GM12872 (cell line): ENCODE results near the gene SLC15A1.

ENCODE experiments used
- CTCF ChIP-seq: IDR thresholded peaks from 3 replicates; pipeline ENCODE4 v1.5.1; 2011; ENCODE audit warnings: low read depth, mild to moderate bottlenecking, low read length, moderate library complexity; ENCODE audit not compliant: insufficient read depth

SLC15A1 gene

DNA sequence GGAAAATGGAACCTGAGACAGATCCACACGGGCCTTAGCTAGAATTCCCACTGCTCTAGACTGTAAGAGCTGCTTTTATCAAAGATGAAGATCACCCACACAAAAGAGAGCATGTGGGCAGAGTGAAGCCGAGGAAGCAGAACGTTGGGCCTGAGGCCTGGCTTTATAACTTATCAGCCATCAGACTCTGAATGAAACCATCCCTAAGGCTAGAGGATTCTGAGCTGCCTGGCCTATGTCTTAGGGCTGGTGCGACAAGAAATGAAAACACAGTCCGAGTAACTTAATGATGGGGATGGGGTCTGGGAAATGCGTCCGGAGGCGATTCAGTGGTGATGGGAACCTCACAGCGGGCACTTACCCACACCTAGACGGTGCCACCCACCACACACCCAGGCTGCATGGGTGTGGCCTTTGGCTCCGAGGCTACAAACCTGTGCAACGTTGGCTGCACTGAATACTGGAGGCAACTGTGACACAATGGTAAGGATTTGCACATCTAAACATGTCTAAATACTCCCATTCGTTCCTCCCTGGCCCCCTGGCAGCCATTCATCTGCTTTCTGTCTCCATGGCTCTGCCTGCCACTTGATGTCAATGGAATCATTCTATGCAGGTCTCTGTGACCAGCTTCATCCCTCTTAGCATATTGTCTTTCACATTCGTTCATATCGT, 62.0 kb downstream of the SLC15A1 start:
- no peak for TF ChIP-seq CTCF

- no peak for TF ChIP-seq CTCF
Observed at GRCh38 chr13:98689347-98689968, 63.0 kb downstream of the SLC15A1 start.

DNA sequence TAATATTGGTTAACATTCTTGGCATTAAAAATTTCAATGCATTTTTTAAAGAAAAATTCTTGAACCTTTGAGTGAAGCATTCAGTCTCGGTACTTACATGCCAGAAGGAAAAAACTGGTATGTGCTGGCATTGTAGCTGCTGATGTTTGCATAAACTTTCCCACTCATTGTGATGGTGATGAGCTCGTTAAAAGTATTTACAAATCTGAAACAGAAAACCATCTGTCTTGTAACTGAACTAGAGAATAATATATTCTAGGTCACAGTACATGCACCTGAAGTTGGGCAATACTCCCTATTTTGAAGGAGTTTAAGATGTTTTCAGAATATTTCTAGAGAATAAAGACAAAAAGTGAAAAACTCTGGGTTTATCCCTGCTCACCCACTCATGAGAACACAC, 64.1 kb downstream of the SLC15A1 start:
- TF ChIP-seq CTCF: no peak

DNA sequence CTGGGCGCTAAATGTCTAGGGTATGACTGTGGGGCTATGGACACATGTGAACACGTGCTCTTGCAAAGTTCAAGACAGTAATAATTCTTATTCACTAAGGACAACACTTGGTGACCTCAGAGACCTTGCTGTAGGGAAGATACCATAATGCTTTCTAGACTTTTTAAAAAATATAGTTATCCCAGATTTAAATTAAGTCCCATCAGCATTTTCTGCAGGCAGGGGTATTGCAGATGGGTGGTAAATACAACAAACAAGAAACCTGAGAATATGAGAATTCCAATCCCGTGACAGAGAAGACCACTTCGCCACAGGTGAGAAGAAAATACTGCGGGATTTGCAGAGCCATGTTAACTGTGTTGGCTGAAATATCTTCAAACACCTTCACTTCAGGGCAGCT, 65.2 kb downstream of the SLC15A1 start:
- TF ChIP-seq CTCF: no peak

DNA sequence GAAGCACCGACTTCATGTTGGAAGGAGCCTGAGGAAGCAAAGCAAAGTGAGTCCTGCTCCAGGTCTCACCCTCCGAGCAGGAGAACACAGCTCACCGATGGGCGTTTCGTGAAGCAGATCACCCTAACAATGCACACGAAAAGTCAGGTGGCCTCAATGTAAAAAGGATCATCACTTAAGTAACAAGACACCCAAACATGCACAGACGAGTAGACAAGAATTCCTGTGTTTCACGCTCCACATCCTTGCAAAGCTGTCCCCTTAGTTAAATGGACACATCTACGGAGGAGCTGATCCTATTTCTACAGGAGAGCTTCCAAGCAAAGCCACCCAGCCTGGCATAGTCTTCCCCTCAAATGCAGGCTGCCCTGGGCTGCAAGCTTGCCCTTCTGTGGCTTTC, 66.2 kb downstream of the SLC15A1 start:
- no peak for TF ChIP-seq CTCF

DNA sequence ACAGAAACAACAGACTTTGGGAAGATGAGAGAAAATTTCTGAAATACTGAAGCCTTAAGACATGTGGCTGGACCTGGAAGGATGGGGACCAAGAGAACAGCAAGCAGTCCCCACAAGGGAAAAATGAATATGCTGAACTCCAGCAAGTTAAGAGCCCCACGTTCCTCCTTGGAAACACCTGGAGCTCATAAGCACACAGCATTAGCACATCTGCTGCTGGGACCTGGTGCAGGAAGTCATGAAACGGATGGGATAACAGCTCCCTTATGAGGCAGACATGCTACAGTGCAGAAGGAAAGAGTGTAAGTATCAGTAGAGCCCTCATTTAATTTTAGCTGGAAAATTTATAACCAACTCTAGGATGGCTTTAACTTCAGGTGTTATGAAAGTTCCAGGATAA, 67.3 kb downstream of the SLC15A1 start:
- no peak for TF ChIP-seq CTCF

- no peak for TF ChIP-seq CTCF
Observed at GRCh38 chr13:98681049-98681448, 71.4 kb downstream of the SLC15A1 start.

- TF ChIP-seq CTCF: no peak
Observed at GRCh38 chr13:98678741-98679140, 73.7 kb downstream of the SLC15A1 start.
